K562 (cell line): ENCODE measurements around the gene THADA. TPM values are rescaled to one million over a fixed set of nuclear protein-coding genes. Genes with fewer than 3 reads are reported as not detected.

Experiments used
- ATAC-seq: fragments of 200-7000 bp; cut with Tn5 transposase; 3 replicates; pipeline ENCODE4 v1.9.1; 2020; ENCODE audit warnings: moderate library complexity
- BruUV-seq: library from RNA; stranded (reverse); fragments of 400-500 nt; replicated peaks from 2 replicates; lab custom pipeline; 2021; lab: Mats Ljungman, UMichigan
- CTCF ChIA-PET: fragments of 300-600 bp; formaldehyde crosslinking; extraction: SDS; loops from one replicate; lab custom pipeline; 2021; ENCODE audit warnings: low intra/inter-chr PET ratio; lab: Yijun Ruan, JAX
- POLR2A ChIA-PET: fragments of 300-600, 350-650 bp; sonication (Branson Sonifier 250); formaldehyde crosslinking; extraction: SDS; loops from one replicate; lab custom pipeline; 2021; ENCODE audit warnings: antibody characterized with exemption, inconsistent platforms; lab: Yijun Ruan, JAX
- DNase-seq, 4 experiments: peaks; one replicate each; pipeline versions ENCODE4 v3.0.0 to v3.0.0-alpha.2; 2011 to 2018; ENCODE audit warnings: low spot score in 3 of 4, mixed read lengths in 3 of 4; ENCODE audit errors: extremely low read depth in 1 of 4
- FAIRE-seq: peaks from 2 replicates; lab custom pipeline; 2011; peaks lifted over from hg19 to GRCh38; lab: Jason Lieb, UNC
- H2AFZ ChIP-seq: 2 replicates; pipeline ENCODE4 v1.6.0; 2011; ENCODE audit warnings: low read depth, low read length, control low read depth, inconsistent platforms
- H3K27ac ChIP-seq: fragments of 200-600 bp; 3 replicates; pipeline ENCODE4 v1.8.0; 2011; ENCODE audit warnings: low read depth, mild to moderate bottlenecking, control low read depth, inconsistent platforms, low read length, moderate library complexity, mixed read lengths; ENCODE audit errors: extremely low read depth
- H3K27me3 ChIP-seq, 2 experiments: fragments of 300-600 bp in 1 of 2; 2 replicates in 1 of 2; 3 replicates in 1 of 2; pipeline versions ENCODE4 v1.6.0 to v1.8.0; 2011; ENCODE audit warnings: inconsistent platforms in 2 of 2, low read length in 2 of 2, mild to moderate bottlenecking in 1 of 2, mixed read lengths in 1 of 2, moderate library complexity in 1 of 2; ENCODE audit not compliant: control insufficient read depth in 2 of 2, insufficient read depth in 2 of 2
- H3K36me3 ChIP-seq: fragments of 300-600 bp; 3 replicates; pipeline ENCODE4 v1.8.0; 2011; ENCODE audit warnings: mild to moderate bottlenecking, low read length, inconsistent platforms; ENCODE audit not compliant: control insufficient read depth, insufficient read depth
- H3K4me1 ChIP-seq, 2 experiments: fragments of 200-600 bp in 1 of 2; replicated peaks in 1 of 2; 2 replicates in 1 of 2; 3 replicates in 1 of 2; pipeline versions ENCODE4 v1.5.1 to v1.8.0; 2011; ENCODE audit warnings: inconsistent platforms in 2 of 2, low read length in 2 of 2, mild to moderate bottlenecking in 1 of 2, mixed read lengths in 1 of 2, moderate library complexity in 1 of 2; ENCODE audit not compliant: control insufficient read depth in 2 of 2, insufficient read depth in 2 of 2
- H3K4me2 ChIP-seq: 2 replicates; pipeline ENCODE4 v1.6.1; 2011; ENCODE audit warnings: low read length, control low read depth, inconsistent platforms, mixed read lengths; ENCODE audit not compliant: insufficient read depth
- H3K4me3 ChIP-seq: fragments of 200-600 bp; sonication (generic), shearing (Covaris generic); 2 replicates; pipeline ENCODE4 v1.5.1; 2016; ENCODE audit warnings: control low read depth, inconsistent platforms
- H3K79me2 ChIP-seq: fragments of 200-600 bp; 3 replicates; pipeline ENCODE4 v1.8.0; 2011; ENCODE audit warnings: low read length, inconsistent platforms; ENCODE audit not compliant: control insufficient read depth, insufficient read depth
- H3K9ac ChIP-seq, 2 experiments: 2 replicates each; pipeline versions ENCODE4 v1.6.0 to v1.6.1; 2011; ENCODE audit warnings: low read depth in 2 of 2, low read length in 2 of 2, control low read depth in 1 of 2, inconsistent platforms in 1 of 2, mild to moderate bottlenecking in 1 of 2, mixed read lengths in 1 of 2; ENCODE audit not compliant: insufficient read depth in 1 of 2
- H3K9me1 ChIP-seq: one replicate; pipeline ENCODE4 v1.6.0; 2011; ENCODE audit warnings: inconsistent platforms, mild to moderate bottlenecking, low read length, moderate library complexity; ENCODE audit not compliant: control insufficient read depth, insufficient read depth
- H3K9me3 ChIP-seq: replicated peaks from 2 replicates; pipeline ENCODE4 v1.5.1; 2011; ENCODE audit warnings: low read depth, low read length, inconsistent platforms; ENCODE audit not compliant: control insufficient read depth, insufficient read depth
- H4K20me1 ChIP-seq: replicated peaks from 2 replicates; pipeline ENCODE4 v1.6.1; 2011; ENCODE audit warnings: low read length, inconsistent platforms, mixed read lengths; ENCODE audit not compliant: control insufficient read depth, insufficient read depth
- ATF7 ChIP-seq: fragments of 450-650 bp; IDR thresholded peaks from 2 replicates; pipeline ENCODE4 v1.7.1; 2014; ENCODE audit warnings: mild to moderate bottlenecking, moderate library complexity
- FOXM1 ChIP-seq, 2 experiments: fragments of 450-650 bp in 1 of 2; sonication (generic) in 1 of 2; formaldehyde crosslinking in 1 of 2; IDR thresholded peaks; 2 replicates each; pipeline versions ENCODE4 v1.6.1 to v1.9.0; 2017 to 2022; ENCODE audit warnings: low read depth in 2 of 2, mild to moderate bottlenecking in 2 of 2, missing genetic modification reagents in 1 of 2, moderate library complexity in 1 of 2
- GABPB1 ChIP-seq: sonication (generic); formaldehyde crosslinking; IDR thresholded peaks from 2 replicates; pipeline ENCODE4 v1.8.0; 2022; ENCODE audit warnings: mild to moderate bottlenecking, missing genetic modification reagents
- GABPB2 ChIP-seq: fragments of 250-450 bp; sonication (Bioruptor Pico); conservative IDR thresholded peaks from 2 replicates; pipeline ENCODE4 v1.5.1; 2021; ENCODE audit warnings: mild to moderate bottlenecking
- KLF13 ChIP-seq: fragments of 450-650 bp; IDR thresholded peaks from 2 replicates; pipeline ENCODE4 v1.6.1; 2016; ENCODE audit warnings: missing genetic modification characterization, low read depth, mild to moderate bottlenecking, missing compliant biosample characterization, moderate library complexity, borderline replicate concordance
- PTTG1 ChIP-seq: fragments of 450-650 bp; IDR thresholded peaks from 2 replicates; pipeline ENCODE4 v1.6.1; 2016; ENCODE audit warnings: low read depth, mild to moderate bottlenecking, missing genetic modification characterization, missing compliant biosample characterization
- SP2 ChIP-seq: IDR thresholded peaks from 2 replicates; pipeline ENCODE4 v1.6.1; 2011; ENCODE audit warnings: mild to moderate bottlenecking, low read depth, low read length, moderate library complexity; ENCODE audit not compliant: poor library complexity, severe bottlenecking; ENCODE audit errors: extremely low read depth
- SREBF2 ChIP-seq: sonication (generic); formaldehyde crosslinking; IDR thresholded peaks from 2 replicates; pipeline ENCODE4 v1.4.0; 2020; ENCODE audit warnings: mild to moderate bottlenecking, missing genetic modification reagents
- ZKSCAN8 ChIP-seq: fragments of 200-800 bp; sonication (Bioruptor generic); IDR thresholded peaks from 2 replicates; pipeline ENCODE4 v1.6.1; 2016; ENCODE audit warnings: missing genetic modification characterization, missing compliant biosample characterization
- ZNF133 ChIP-seq: fragments of 250-450 bp; sonication (Bioruptor Pico); IDR thresholded peaks from 2 replicates; pipeline ENCODE4 v1.4.0; 2020; ENCODE audit warnings: mild to moderate bottlenecking
- ZNF140 ChIP-seq: fragments of 250-450 bp; sonication (Bioruptor Pico); IDR thresholded peaks from 2 replicates; pipeline ENCODE4 v1.8.0; 2021; ENCODE audit warnings: moderate library complexity, mild to moderate bottlenecking, inconsistent platforms
- WGBS: fragments of 100-300 bp; shearing (Covaris generic); methylation state at CpG from one replicate; pipeline ENCODE4 v1.1.6; 2016; ENCODE audit warnings: low coverage, mixed read lengths; ENCODE audit not compliant: insufficient coverage; ENCODE audit errors: missing lambda C conversion rate; 5-methylcytosine and 5-hydroxymethylcytosine counted together
- in situ Hi-C: fragments of 300-500 bp; cut with MboI; formaldehyde crosslinking; loops from 4 replicates; pipeline ENCODE4 v1.15.0; 2018; ENCODE audit warnings: inconsistent platforms, mixed read lengths
- intact Hi-C: fragments of 100-400 bp; cut with micrococcal nuclease; formaldehyde crosslinking; loops from 2 replicates; pipeline ENCODE4 v1.14.2; 2022
- polyA plus RNA-seq, 8 experiments: library from polyadenylated mRNA; depleted of rRNA in 4 of 8; stranded (reverse) in 5 of 8; unstranded in 3 of 8; fragments of >200 nt; fragmentation: Nextera tagmentation in 2 of 8; fragmentation: Illumina TruSeq in 1 of 8; extraction: Ambion mirVana in 2 of 8; extraction: Trizol in 1 of 8; gene quantifications; 2 replicates each; pipeline versions ENCODE4 v1.2.1 to v1.2.3, GENCODE V29; 2011 to 2014; ENCODE audit warnings: inconsistent platforms in 1 of 8, missing spikeins in 1 of 8
- total RNA-seq, 7 experiments: library from RNA; depleted of rRNA in 6 of 7; stranded (reverse); fragments of >200 nt in 6 of 7; fragmentation: Illumina TruSeq in 2 of 7; extraction: Trizol in 2 of 7; gene quantifications; 2 replicates each; pipeline versions ENCODE4 v1.2.1 to v1.2.3, GENCODE V29; 2011 to 2021; ENCODE audit warnings: low replicate concordance in 1 of 7
- TF ChIP-seq, protein P1 (sequence below): sonication (generic); formaldehyde crosslinking; IDR thresholded peaks from 2 replicates; pipeline ENCODE4 v1.8.1; 2023; ENCODE audit warnings: mild to moderate bottlenecking, missing genetic modification reagents
- TF ChIP-seq, protein P2 (sequence below): fragments of 450-650 bp; formaldehyde crosslinking; IDR thresholded peaks from 2 replicates; pipeline ENCODE4 v1.4.0; 2020; ENCODE audit warnings: mild to moderate bottlenecking
- TF ChIP-seq, protein P3 (sequence below): sonication (generic); formaldehyde crosslinking; IDR thresholded peaks from 2 replicates; pipeline ENCODE4 v1.8.0; 2022; ENCODE audit warnings: mild to moderate bottlenecking, missing genetic modification reagents, borderline replicate concordance
- TF ChIP-seq, protein P4 (sequence below), 2 experiments: fragments of 450-650 bp; conservative IDR thresholded peaks; 2 replicates each; pipeline ENCODE4 v1.6.1; 2017; ENCODE audit warnings: mild to moderate bottlenecking in 2 of 2, moderate library complexity in 2 of 2

The THADA gene
- total and polyA plus RNA-seq, 9 of the 15 experiments (the other 6 are each of a cell fraction or from before 2014, with no cell fraction given): 17.8 to 34.7 (median 31.9) TPM

DNA sequence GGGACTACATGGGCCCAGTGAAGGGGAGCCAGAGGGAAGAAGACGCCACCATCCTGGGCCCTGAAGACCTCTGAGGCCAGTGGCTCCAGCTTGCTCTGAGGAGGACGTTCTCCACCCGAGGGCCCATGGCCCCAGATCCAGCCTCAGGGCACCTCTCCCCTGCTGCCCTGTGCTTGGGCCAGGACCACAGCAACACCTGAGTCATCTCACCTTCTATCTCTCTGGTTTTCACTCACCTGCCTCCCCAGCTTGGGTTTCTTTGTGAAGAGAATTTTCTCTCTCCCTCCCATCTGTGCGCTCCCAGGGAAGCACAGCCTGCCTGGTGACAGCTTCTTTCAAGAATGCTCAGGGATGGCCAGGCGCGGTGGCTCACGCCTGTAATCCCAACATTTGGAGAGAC is 389.2 kb downstream of the THADA start:
- H3K4me2 ChIP-seq: no peak overlapping the region
- TF ChIP-seq, protein P1, sequence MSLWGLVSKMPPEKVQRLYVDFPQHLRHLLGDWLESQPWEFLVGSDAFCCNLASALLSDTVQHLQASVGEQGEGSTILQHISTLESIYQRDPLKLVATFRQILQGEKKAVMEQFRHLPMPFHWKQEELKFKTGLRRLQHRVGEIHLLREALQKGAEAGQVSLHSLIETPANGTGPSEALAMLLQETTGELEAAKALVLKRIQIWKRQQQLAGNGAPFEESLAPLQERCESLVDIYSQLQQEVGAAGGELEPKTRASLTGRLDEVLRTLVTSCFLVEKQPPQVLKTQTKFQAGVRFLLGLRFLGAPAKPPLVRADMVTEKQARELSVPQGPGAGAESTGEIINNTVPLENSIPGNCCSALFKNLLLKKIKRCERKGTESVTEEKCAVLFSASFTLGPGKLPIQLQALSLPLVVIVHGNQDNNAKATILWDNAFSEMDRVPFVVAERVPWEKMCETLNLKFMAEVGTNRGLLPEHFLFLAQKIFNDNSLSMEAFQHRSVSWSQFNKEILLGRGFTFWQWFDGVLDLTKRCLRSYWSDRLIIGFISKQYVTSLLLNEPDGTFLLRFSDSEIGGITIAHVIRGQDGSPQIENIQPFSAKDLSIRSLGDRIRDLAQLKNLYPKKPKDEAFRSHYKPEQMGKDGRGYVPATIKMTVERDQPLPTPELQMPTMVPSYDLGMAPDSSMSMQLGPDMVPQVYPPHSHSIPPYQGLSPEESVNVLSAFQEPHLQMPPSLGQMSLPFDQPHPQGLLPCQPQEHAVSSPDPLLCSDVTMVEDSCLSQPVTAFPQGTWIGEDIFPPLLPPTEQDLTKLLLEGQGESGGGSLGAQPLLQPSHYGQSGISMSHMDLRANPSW (CRISPR knock-in tag): no peak
- TF ChIP-seq, protein P2, sequence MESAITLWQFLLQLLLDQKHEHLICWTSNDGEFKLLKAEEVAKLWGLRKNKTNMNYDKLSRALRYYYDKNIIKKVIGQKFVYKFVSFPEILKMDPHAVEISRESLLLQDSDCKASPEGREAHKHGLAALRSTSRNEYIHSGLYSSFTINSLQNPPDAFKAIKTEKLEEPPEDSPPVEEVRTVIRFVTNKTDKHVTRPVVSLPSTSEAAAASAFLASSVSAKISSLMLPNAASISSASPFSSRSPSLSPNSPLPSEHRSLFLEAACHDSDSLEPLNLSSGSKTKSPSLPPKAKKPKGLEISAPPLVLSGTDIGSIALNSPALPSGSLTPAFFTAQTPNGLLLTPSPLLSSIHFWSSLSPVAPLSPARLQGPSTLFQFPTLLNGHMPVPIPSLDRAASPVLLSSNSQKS: no peak
- no peak for TF ChIP-seq ZKSCAN8 (CRISPR knock-in tag)
- TF ChIP-seq, protein P3, sequence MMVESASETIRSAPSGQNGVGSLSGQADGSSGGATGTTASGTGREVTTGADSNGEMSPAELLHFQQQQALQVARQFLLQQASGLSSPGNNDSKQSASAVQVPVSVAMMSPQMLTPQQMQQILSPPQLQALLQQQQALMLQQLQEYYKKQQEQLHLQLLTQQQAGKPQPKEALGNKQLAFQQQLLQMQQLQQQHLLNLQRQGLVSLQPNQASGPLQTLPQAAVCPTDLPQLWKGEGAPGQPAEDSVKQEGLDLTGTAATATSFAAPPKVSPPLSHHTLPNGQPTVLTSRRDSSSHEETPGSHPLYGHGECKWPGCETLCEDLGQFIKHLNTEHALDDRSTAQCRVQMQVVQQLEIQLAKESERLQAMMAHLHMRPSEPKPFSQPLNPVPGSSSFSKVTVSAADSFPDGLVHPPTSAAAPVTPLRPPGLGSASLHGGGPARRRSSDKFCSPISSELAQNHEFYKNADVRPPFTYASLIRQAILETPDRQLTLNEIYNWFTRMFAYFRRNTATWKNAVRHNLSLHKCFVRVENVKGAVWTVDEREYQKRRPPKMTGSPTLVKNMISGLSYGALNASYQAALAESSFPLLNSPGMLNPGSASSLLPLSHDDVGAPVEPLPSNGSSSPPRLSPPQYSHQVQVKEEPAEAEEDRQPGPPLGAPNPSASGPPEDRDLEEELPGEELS: no peak
- TF ChIP-seq ATF7: no peak
- no peak for TF ChIP-seq GABPB2 (CRISPR knock-in tag)
- no peak for TF ChIP-seq FOXM1 (IDR thresholded peaks at IDR 0.05; ENCODE audit: low read depth)
- TF ChIP-seq FOXM1 (CRISPR knock-in tag; IDR thresholded peaks at IDR 0.05; ENCODE audit: low read depth): no peak
- TF ChIP-seq, protein P4, sequence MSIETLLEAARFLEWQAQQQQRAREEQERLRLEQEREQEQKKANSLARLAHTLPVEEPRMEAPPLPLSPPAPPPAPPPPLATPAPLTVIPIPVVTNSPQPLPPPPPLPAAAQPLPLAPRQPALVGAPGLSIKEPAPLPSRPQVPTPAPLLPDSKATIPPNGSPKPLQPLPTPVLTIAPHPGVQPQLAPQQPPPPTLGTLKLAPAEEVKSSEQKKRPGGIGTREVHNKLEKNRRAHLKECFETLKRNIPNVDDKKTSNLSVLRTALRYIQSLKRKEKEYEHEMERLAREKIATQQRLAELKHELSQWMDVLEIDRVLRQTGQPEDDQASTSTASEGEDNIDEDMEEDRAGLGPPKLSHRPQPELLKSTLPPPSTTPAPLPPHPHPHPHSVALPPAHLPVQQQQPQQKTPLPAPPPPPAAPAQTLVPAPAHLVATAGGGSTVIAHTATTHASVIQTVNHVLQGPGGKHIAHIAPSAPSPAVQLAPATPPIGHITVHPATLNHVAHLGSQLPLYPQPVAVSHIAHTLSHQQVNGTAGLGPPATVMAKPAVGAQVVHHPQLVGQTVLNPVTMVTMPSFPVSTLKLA (conservative IDR thresholded peaks at IDR 0.05): no peak
- TF ChIP-seq KLF13 (tag): no peak
- no peak for TF ChIP-seq SREBF2 (CRISPR knock-in tag)
- no peak for TF ChIP-seq ZNF140 (CRISPR knock-in tag)
- no peak for TF ChIP-seq SP2
- no peak for TF ChIP-seq PTTG1
- TF ChIP-seq GABPB1 (CRISPR knock-in tag): no peak
- no peak for TF ChIP-seq ZNF133

More for the DNA sequence above, 389.2 kb downstream of the THADA start:
- Histone ChIP-seq H3K79me2 (no peaks in the 10 kb centered on the region), H2AFZ (no peak overlapping the region), H3K27me3 (no peaks in the 10 kb centered on the region), H3K36me3 (no peaks in the 10 kb centered on the region), H4K20me1 (no peaks in the 10 kb centered on the region), H3K4me1 (peaks cover 14 to 26% of the 10 kb centered on the region in 2 experiments), H3K9ac (peak overlapping the region in 1 of 2 experiments; percentile 55; a peak in 1 of 4 replicates), H3K27ac (no peak overlapping the region), H3K9me3 (no peaks in the 10 kb centered on the region), H3K4me3 (no peak overlapping the region), H3K9me1 (no peaks in the 10 kb centered on the region)
- ChIA-PET POLR2A (interaction anchor here (0.6 to 1.8 kb wide), 3 partner anchors 12 to 15 kb away, joined by 3 to 9 read pairs (median 3); no protein-coding TSS in a partner anchor), CTCF (no interaction called here)
- no TSS peak for BruUV-seq
- in situ Hi-C loops: no loop called here
- DNase-seq: no peak
- ATAC-seq: no peak
- WGBS: 65% methylated on average over 7 of the region's 7 CpGs
- intact Hi-C loops: no loop called here
- FAIRE-seq: no peak
